Liver (tissue), 9 donors: Measurements from ENCODE around the gene ZNF239. TPM values are rescaled to one million over a fixed set of nuclear protein-coding genes. Genes with fewer than 3 reads are reported as not detected.

Experiments
- DNase-seq: peaks from one replicate; pipeline ENCODE4 v3.0.0-alpha.2; 2017; ENCODE audit warnings: low spot score
- H3K27ac ChIP-seq, 2 donors: one replicate each; pipeline ENCODE4 v1.7.0; 2013; ENCODE audit warnings: inconsistent platforms in 2 of 2, low read length in 2 of 2, control low read depth in 1 of 2, low read depth in 1 of 2, mild to moderate bottlenecking in 1 of 2
- H3K27me3 ChIP-seq, 4 donors: one replicate each; pipeline versions ENCODE4 v1.6.1 to v1.7.0; 2013; ENCODE audit warnings: low read length in 3 of 4, inconsistent platforms in 1 of 4, mild to moderate bottlenecking in 1 of 4, moderate library complexity in 1 of 4; ENCODE audit not compliant: control insufficient read depth in 4 of 4, insufficient read depth in 4 of 4
- H3K36me3 ChIP-seq, 4 donors: one replicate each; pipeline versions ENCODE4 v1.6.1 to v1.7.0; 2013; ENCODE audit warnings: low read length in 3 of 4, mild to moderate bottlenecking in 3 of 4, low read depth in 1 of 4, moderate library complexity in 1 of 4; ENCODE audit not compliant: control insufficient read depth in 4 of 4, insufficient read depth in 3 of 4
- H3K4me1 ChIP-seq, 4 donors: one replicate each; pipeline versions ENCODE4 v1.6.1 to v1.7.0; 2013; ENCODE audit warnings: low read length in 3 of 4, mild to moderate bottlenecking in 3 of 4, moderate library complexity in 1 of 4; ENCODE audit not compliant: control insufficient read depth in 4 of 4, insufficient read depth in 4 of 4
- H3K4me3 ChIP-seq, 3 donors: one replicate each; pipeline versions ENCODE4 v1.6.1 to v1.7.0; 2013; ENCODE audit warnings: low read length in 3 of 3, control low read depth in 1 of 3, low read depth in 1 of 3, mild to moderate bottlenecking in 1 of 3
- H3K9ac ChIP-seq, 2 donors: one replicate each; pipeline ENCODE4 v1.7.0; 2013; ENCODE audit warnings: low read length in 2 of 2, mild to moderate bottlenecking in 2 of 2, moderate library complexity in 2 of 2, control low read depth in 1 of 2, low read depth in 1 of 2
- H3K9me3 ChIP-seq, 4 donors: one replicate each; pipeline versions ENCODE4 v1.6.1 to v1.7.0; 2013; ENCODE audit warnings: low read length in 3 of 4; ENCODE audit not compliant: control insufficient read depth in 4 of 4
- CTCF ChIP-seq: fragments of 150-350 bp; IDR thresholded peaks from 2 replicates; pipeline ENCODE4 v1.5.1; 2017; ENCODE audit warnings: improper control_type of control experiment, low read depth, low read length; ENCODE audit not compliant: missing input control
- EGR1 ChIP-seq, 2 donors: IDR thresholded peaks; 2 replicates each; pipeline ENCODE4 v1.6.1; 2016 to 2018; ENCODE audit warnings: antibody characterized with exemption in 2 of 2, low read depth in 2 of 2
- GABPA ChIP-seq, 2 donors: IDR thresholded peaks in 1 of 2; conservative IDR thresholded peaks in 1 of 2; 2 replicates each; pipeline ENCODE4 v1.6.1; 2016; ENCODE audit warnings: antibody characterized with exemption in 2 of 2, mild to moderate bottlenecking in 1 of 2, moderate library complexity in 1 of 2
- HNF4A ChIP-seq, 2 donors: conservative IDR thresholded peaks; 2 replicates each; pipeline ENCODE4 v1.6.1; 2016; ENCODE audit warnings: antibody characterized with exemption in 2 of 2, mild to moderate bottlenecking in 2 of 2
- HNF4G ChIP-seq: IDR thresholded peaks from 2 replicates; pipeline ENCODE4 v1.6.1; 2016; ENCODE audit warnings: antibody characterized with exemption
- MAX ChIP-seq: IDR thresholded peaks from 2 replicates; pipeline ENCODE4 v1.6.1; 2016; ENCODE audit warnings: antibody characterized with exemption
- NR2F2 ChIP-seq: IDR thresholded peaks from 2 replicates; pipeline ENCODE4 v1.6.1; 2016; ENCODE audit warnings: antibody characterized with exemption
- RAD21 ChIP-seq, 2 donors: IDR thresholded peaks; 2 replicates each; pipeline ENCODE4 v1.6.1; 2016; ENCODE audit warnings: antibody characterized with exemption in 2 of 2, mild to moderate bottlenecking in 2 of 2
- RXRA ChIP-seq, 2 donors: IDR thresholded peaks; 2 replicates each; pipeline ENCODE4 v1.6.1; 2017 to 2018; ENCODE audit warnings: antibody characterized with exemption in 2 of 2, mild to moderate bottlenecking in 1 of 2
- SP1 ChIP-seq: IDR thresholded peaks from 2 replicates; pipeline ENCODE4 v1.6.1; 2018; ENCODE audit warnings: antibody characterized with exemption, mild to moderate bottlenecking
- TAF1 ChIP-seq: conservative IDR thresholded peaks from 2 replicates; pipeline ENCODE4 v1.6.1; 2016; ENCODE audit warnings: antibody characterized with exemption, mild to moderate bottlenecking
- YY1 ChIP-seq: IDR thresholded peaks from 2 replicates; pipeline ENCODE4 v1.6.1; 2016; ENCODE audit warnings: antibody characterized with exemption, mild to moderate bottlenecking
- ZBTB33 ChIP-seq: IDR thresholded peaks from 2 replicates; pipeline ENCODE4 v1.6.1; 2016; ENCODE audit warnings: antibody characterized with exemption
- WGBS: extraction: QIAGEN DNeasy Blood & Tissue Kit; methylation state at CpG from one replicate; pipeline ENCODE4 v1.1.7; 2013; 5-methylcytosine and 5-hydroxymethylcytosine counted together
- polyA plus RNA-seq, 2 donors: library from polyadenylated mRNA; stranded (reverse) in 1 of 2; unstranded in 1 of 2; fragments of 200-250 nt in 1 of 2; fragments of >200 nt in 1 of 2; fragmentation: Nextera tagmentation in 1 of 2; extraction: Ambion mirVana in 1 of 2; gene quantifications; one replicate each; pipeline versions ENCODE4 v1.2.1 to v1.2.3, GENCODE V29; 2013 to 2015
- total RNA-seq, 2 donors: library from RNA; depleted of rRNA; stranded (reverse); fragments of >200 nt; gene quantifications; one replicate each; pipeline ENCODE4 v1.2.3, GENCODE V29; 2014
- donor health status: healthy.
- donor health status: healthy.
- donor health status: healthy.
- donor health status: healthy.
- donor health status: healthy.

The ZNF239 gene
- total and polyA plus RNA-seq, 4 donors = 0.57 to 2.1 (median 1.1) TPM

GRCh38 chr10:43576580-43576979 is 2.2 kb upstream of the ZNF239 start:
- H3K4me1 ChIP-seq = peaks cover 0 to 3% (median 0%) of the 10 kb centered on the region in 4 donors
- no peaks in the 10 kb centered on the region for H3K36me3 ChIP-seq
- 85% methylated on average over 5 of the region's 5 CpGs for WGBS
- TF ChIP-seq GABPA (IDR thresholded peaks at IDR 0.05 in 1 of 2, conservative IDR thresholded peaks at IDR 0.05 in 1 of 2) (no peak), MAX (no peak), CTCF (no peak), RAD21 (IDR thresholded peaks at IDR 0.05) (no peak), NR2F2 (no peak), RXRA (IDR thresholded peaks at IDR 0.05) (no peak)
- H3K27ac ChIP-seq = no peak overlapping the region
- no peaks in the 10 kb centered on the region for H3K27me3 ChIP-seq
- no peak overlapping the region for H3K4me3 ChIP-seq
- no peak overlapping the region for H3K9ac ChIP-seq
- H3K9me3 ChIP-seq = peaks cover 0 to 2% (median 0%) of the 10 kb centered on the region in 4 donors
- no peak for DNase-seq

GRCh38 chr10:43576062-43576461 is 1.6 kb upstream of the ZNF239 start:
- no peaks in the 10 kb centered on the region for H3K27me3 ChIP-seq
- H3K9me3 ChIP-seq = peaks cover 0 to 2% (median 0%) of the 10 kb centered on the region in 4 donors
- H3K4me3 ChIP-seq = no peak overlapping the region
- 94% methylated on average over 5 of the region's 5 CpGs for WGBS
- H3K9ac ChIP-seq = no peak overlapping the region
- TF ChIP-seq HNF4A (conservative IDR thresholded peaks at IDR 0.05) (no peak), CTCF (no peak), NR2F2 (no peak), TAF1 (no peak), ZBTB33 (no peak), EGR1 (IDR thresholded peaks at IDR 0.05; ENCODE audit: low read depth in 2 of 2) (no peak), YY1 (no peak), RAD21 (IDR thresholded peaks at IDR 0.05) (no peak), HNF4G (no peak), SP1 (no peak)
- no peaks in the 10 kb centered on the region for H3K36me3 ChIP-seq
- H3K27ac ChIP-seq = no peak overlapping the region
- peaks cover 0 to 3% (median 0%) of the 10 kb centered on the region in 4 donors for H3K4me1 ChIP-seq
- no peak for DNase-seq
